ENCODE data around the gene RHOT1. TPM values are rescaled to one million over a fixed set of nuclear protein-coding genes. Genes with fewer than 3 reads are reported as not detected.
A peak's percentile ranks its signal among the peaks of the same experiment; 100 is the strongest.

RHOT1 gene
- total RNA-seq, 1 experiment from 2014 or later: 24.4 TPM

- H2AK5ac ChIP-seq (ENCODE audit: insufficient read length, low read length): no peak overlapping the region
- no peak overlapping the region for H2BK5ac ChIP-seq (ENCODE audit: insufficient read length, low read length)
- H2BK120ac ChIP-seq (ENCODE audit: low read depth, low read length, poor library complexity, severe bottlenecking): no peak overlapping the region
- no peak overlapping the region for H2AFZ ChIP-seq (ENCODE audit: low read length)
- no peak overlapping the region for H2BK12ac ChIP-seq (ENCODE audit: insufficient read length, low read depth, low read length)
- no peak overlapping the region for H3K9ac ChIP-seq (ENCODE audit: extremely low read depth, insufficient read length, low read length)
- H3K27me3 ChIP-seq (ENCODE audit: insufficient read depth, low read length): no peaks in the 10 kb centered on the region
- no peak overlapping the region for H2BK15ac ChIP-seq (ENCODE audit: low read depth, low read length)
- Mint-ChIP-seq H3K9me3 (peaks cover 0 to 11% of the 10 kb centered on the region in 2 experiments; a peak in 3 of 5 replicates), H3K27me3 (ENCODE audit: low read depth) (no peaks in the 10 kb centered on the region), H3K4me1 (peaks cover 0 to 6% of the 10 kb centered on the region in 2 experiments; a peak in 2 of 4 replicates), H3K27ac (peak overlapping the region in 2 of 3 experiments; percentile 86 to 90; a peak in 3 of 7 replicates), H3K36me3 (ENCODE audit: insufficient read depth in 1 of 3, low read depth in 3 of 3) (peaks cover 27 to 40% (median 39%) of the 10 kb centered on the region in 3 experiments), H3K4me3 (no peak overlapping the region)
- H4K20me1 ChIP-seq (ENCODE audit: control insufficient read depth, insufficient read depth, insufficient read length): no peaks in the 10 kb centered on the region
- no peaks in the 10 kb centered on the region for H3K79me2 ChIP-seq (ENCODE audit: insufficient read depth, low read length)
- WGBS (ENCODE audit: extremely low coverage, insufficient read length, low lambda C conversion rate): no CpG with 5 or more reads among the region's 20 CpGs
- TF ChIP-seq, protein P1, sequence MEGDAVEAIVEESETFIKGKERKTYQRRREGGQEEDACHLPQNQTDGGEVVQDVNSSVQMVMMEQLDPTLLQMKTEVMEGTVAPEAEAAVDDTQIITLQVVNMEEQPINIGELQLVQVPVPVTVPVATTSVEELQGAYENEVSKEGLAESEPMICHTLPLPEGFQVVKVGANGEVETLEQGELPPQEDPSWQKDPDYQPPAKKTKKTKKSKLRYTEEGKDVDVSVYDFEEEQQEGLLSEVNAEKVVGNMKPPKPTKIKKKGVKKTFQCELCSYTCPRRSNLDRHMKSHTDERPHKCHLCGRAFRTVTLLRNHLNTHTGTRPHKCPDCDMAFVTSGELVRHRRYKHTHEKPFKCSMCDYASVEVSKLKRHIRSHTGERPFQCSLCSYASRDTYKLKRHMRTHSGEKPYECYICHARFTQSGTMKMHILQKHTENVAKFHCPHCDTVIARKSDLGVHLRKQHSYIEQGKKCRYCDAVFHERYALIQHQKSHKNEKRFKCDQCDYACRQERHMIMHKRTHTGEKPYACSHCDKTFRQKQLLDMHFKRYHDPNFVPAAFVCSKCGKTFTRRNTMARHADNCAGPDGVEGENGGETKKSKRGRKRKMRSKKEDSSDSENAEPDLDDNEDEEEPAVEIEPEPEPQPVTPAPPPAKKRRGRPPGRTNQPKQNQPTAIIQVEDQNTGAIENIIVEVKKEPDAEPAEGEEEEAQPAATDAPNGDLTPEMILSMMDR (conservative IDR thresholded peaks at IDR 0.05): no peak
- H4K91ac ChIP-seq (ENCODE audit: insufficient read length, low read depth, low read length): no peak overlapping the region
- no peaks in the 10 kb centered on the region for H3K9me3 ChIP-seq (ENCODE audit: control insufficient read depth, low read depth, low read length)
- H3K23ac ChIP-seq (ENCODE audit: insufficient read length, low read depth, low read length): no peak overlapping the region
- H3K14ac ChIP-seq (ENCODE audit: insufficient read depth, low read length): no peak overlapping the region
- H2BK20ac ChIP-seq (ENCODE audit: low read depth, low read length, poor library complexity, severe bottlenecking): no peak overlapping the region
- no peak overlapping the region for H3T11ph ChIP-seq (ENCODE audit: low read length)
- H3K79me1 ChIP-seq (ENCODE audit: insufficient read depth, low read depth, low read length, poor library complexity, severe bottlenecking): no peaks in the 10 kb centered on the region
- no peak for DNase-seq
- no peaks in the 10 kb centered on the region for H3K23me2 ChIP-seq (ENCODE audit: insufficient read length, low read depth, low read length, poor library complexity, severe bottlenecking)
- no peak overlapping the region for H3K27ac ChIP-seq (ENCODE audit: insufficient read length, low read depth, low read length)
- H3K4me1 ChIP-seq (ENCODE audit: insufficient read depth, low read length): no peaks in the 10 kb centered on the region
- no peak overlapping the region for H4K5ac ChIP-seq (ENCODE audit: insufficient read length, low read depth, low read length)
- no peak overlapping the region for H4K8ac ChIP-seq (replicated peaks; ENCODE audit: insufficient read length, low read depth, low read length)
- H3K56ac ChIP-seq (ENCODE audit: insufficient read length, low read depth, low read length): no peak overlapping the region
- no peak overlapping the region for H3K4ac ChIP-seq (ENCODE audit: low read depth, low read length)
- H3K18ac ChIP-seq (ENCODE audit: insufficient read length, low read depth, low read length): no peak overlapping the region
- H3K4me2 ChIP-seq (ENCODE audit: insufficient read depth, insufficient read length, low read length): no peak overlapping the region
These were observed 16.7 kb downstream of the RHOT1 start for GRCh38 chr17:32158870-32159585.

All from H9 (cell line).